ENCODE data around the gene TANK.

The TANK gene

GRCh38 chr2:161117506-161117905 is 42.7 kb upstream of the TANK start:
- Histone ChIP-seq H4K20me1 (ENCODE audit: insufficient read depth) (no peaks in the 10 kb centered on the region), H3K4me3 (IDR thresholded peaks at IDR 0.05; ENCODE audit: insufficient read depth, low read depth, low read length) (no peak overlapping the region), H3K4me2 (no peak overlapping the region), H3K36me3 (ENCODE audit: insufficient read depth) (no peaks in the 10 kb centered on the region), H3K79me2 (ENCODE audit: insufficient read depth, low read depth) (no peaks in the 10 kb centered on the region), H3K9ac (no peak overlapping the region), H3K27ac (no peak overlapping the region), H3K27me3 (ENCODE audit: insufficient read depth, low read depth) (no peaks in the 10 kb centered on the region), H2AFZ (ENCODE audit: low read depth) (no peak overlapping the region), H3K4me1 (ENCODE audit: low read depth, poor library complexity, severe bottlenecking) (no peaks in the 10 kb centered on the region)
- TF ChIP-seq CTCF (conservative IDR thresholded peaks at IDR 0.05; ENCODE audit: low read depth, low read length), result no peak

GRCh38 chr2:161118722-161119121 is 41.5 kb upstream of the TANK start:
- Histone ChIP-seq H3K4me3 (IDR thresholded peaks at IDR 0.05; ENCODE audit: insufficient read depth, low read depth, low read length) (no peak overlapping the region), H3K4me2 (no peak overlapping the region), H3K79me2 (ENCODE audit: insufficient read depth, low read depth) (no peaks in the 10 kb centered on the region), H2AFZ (ENCODE audit: low read depth) (no peak overlapping the region), H3K9ac (no peak overlapping the region), H3K36me3 (ENCODE audit: insufficient read depth) (no peaks in the 10 kb centered on the region), H3K27me3 (ENCODE audit: insufficient read depth, low read depth) (no peaks in the 10 kb centered on the region), H4K20me1 (ENCODE audit: insufficient read depth) (no peaks in the 10 kb centered on the region), H3K27ac (no peak overlapping the region), H3K4me1 (ENCODE audit: low read depth, poor library complexity, severe bottlenecking) (peaks cover 7% of the 10 kb centered on the region)
- TF ChIP-seq CTCF (conservative IDR thresholded peaks at IDR 0.05; ENCODE audit: low read depth, low read length), result no peak

GRCh38 chr2:161119483-161119882 is 40.7 kb upstream of the TANK start:
- no peak overlapping the region for H3K9ac ChIP-seq

GRCh38 chr2:161120775-161121174 is 39.5 kb upstream of the TANK start:
- H3K4me1 ChIP-seq (ENCODE audit: low read depth, poor library complexity, severe bottlenecking), result peaks cover 7% of the 10 kb centered on the region

More at GRCh38 chr2:161119483-161119882, 40.7 kb upstream of the TANK start:
- H4K20me1 ChIP-seq (ENCODE audit: insufficient read depth), result no peaks in the 10 kb centered on the region
- no peak overlapping the region for H3K4me2 ChIP-seq
- no peaks in the 10 kb centered on the region for H3K27me3 ChIP-seq (ENCODE audit: insufficient read depth, low read depth)
- peaks cover 7% of the 10 kb centered on the region for H3K4me1 ChIP-seq (ENCODE audit: low read depth, poor library complexity, severe bottlenecking)
- no peak for TF ChIP-seq CTCF (conservative IDR thresholded peaks at IDR 0.05; ENCODE audit: low read depth, low read length)
- H3K36me3 ChIP-seq (ENCODE audit: insufficient read depth), result no peaks in the 10 kb centered on the region
- no peak overlapping the region for H3K4me3 ChIP-seq (IDR thresholded peaks at IDR 0.05; ENCODE audit: insufficient read depth, low read depth, low read length)
- H3K27ac ChIP-seq, result no peak overlapping the region
- H3K79me2 ChIP-seq (ENCODE audit: insufficient read depth, low read depth), result no peaks in the 10 kb centered on the region
- H2AFZ ChIP-seq (ENCODE audit: low read depth), result no peak overlapping the region

More at GRCh38 chr2:161120775-161121174, 39.5 kb upstream of the TANK start:
- H3K79me2 ChIP-seq (ENCODE audit: insufficient read depth, low read depth), result no peaks in the 10 kb centered on the region
- no peak overlapping the region for H2AFZ ChIP-seq (ENCODE audit: low read depth)
- no peak overlapping the region for H3K4me3 ChIP-seq (IDR thresholded peaks at IDR 0.05; ENCODE audit: insufficient read depth, low read depth, low read length)
- H4K20me1 ChIP-seq (ENCODE audit: insufficient read depth), result no peaks in the 10 kb centered on the region
- no peak overlapping the region for H3K4me2 ChIP-seq
- no peaks in the 10 kb centered on the region for H3K36me3 ChIP-seq (ENCODE audit: insufficient read depth)
- H3K27me3 ChIP-seq (ENCODE audit: insufficient read depth, low read depth), result no peaks in the 10 kb centered on the region
- no peak for TF ChIP-seq CTCF (conservative IDR thresholded peaks at IDR 0.05; ENCODE audit: low read depth, low read length)
- no peak overlapping the region for H3K27ac ChIP-seq
- H3K9ac ChIP-seq, result no peak overlapping the region
